ENCODE results near the gene HPN.

HPN gene

DNA sequence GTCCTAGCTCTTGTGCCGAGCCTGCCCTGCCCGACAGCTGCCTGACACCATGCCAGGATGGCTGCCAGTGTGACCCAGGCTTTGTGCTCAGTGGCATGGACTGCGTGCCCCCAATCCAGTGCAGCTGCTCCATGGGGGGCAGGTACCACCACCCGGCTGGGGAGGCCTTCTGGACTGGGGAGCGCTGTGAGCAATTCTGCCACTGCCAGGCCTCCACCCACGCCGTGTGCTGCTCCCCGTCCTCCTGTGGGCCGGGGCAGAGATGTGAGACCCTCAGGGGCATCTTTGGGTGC lies 64.7 kb downstream of the HPN start:
- H3K27ac ChIP-seq: no peak overlapping the region
- TF ChIP-seq, protein P1, sequence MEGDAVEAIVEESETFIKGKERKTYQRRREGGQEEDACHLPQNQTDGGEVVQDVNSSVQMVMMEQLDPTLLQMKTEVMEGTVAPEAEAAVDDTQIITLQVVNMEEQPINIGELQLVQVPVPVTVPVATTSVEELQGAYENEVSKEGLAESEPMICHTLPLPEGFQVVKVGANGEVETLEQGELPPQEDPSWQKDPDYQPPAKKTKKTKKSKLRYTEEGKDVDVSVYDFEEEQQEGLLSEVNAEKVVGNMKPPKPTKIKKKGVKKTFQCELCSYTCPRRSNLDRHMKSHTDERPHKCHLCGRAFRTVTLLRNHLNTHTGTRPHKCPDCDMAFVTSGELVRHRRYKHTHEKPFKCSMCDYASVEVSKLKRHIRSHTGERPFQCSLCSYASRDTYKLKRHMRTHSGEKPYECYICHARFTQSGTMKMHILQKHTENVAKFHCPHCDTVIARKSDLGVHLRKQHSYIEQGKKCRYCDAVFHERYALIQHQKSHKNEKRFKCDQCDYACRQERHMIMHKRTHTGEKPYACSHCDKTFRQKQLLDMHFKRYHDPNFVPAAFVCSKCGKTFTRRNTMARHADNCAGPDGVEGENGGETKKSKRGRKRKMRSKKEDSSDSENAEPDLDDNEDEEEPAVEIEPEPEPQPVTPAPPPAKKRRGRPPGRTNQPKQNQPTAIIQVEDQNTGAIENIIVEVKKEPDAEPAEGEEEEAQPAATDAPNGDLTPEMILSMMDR (conservative IDR thresholded peaks at IDR 0.05): no peak

DNA sequence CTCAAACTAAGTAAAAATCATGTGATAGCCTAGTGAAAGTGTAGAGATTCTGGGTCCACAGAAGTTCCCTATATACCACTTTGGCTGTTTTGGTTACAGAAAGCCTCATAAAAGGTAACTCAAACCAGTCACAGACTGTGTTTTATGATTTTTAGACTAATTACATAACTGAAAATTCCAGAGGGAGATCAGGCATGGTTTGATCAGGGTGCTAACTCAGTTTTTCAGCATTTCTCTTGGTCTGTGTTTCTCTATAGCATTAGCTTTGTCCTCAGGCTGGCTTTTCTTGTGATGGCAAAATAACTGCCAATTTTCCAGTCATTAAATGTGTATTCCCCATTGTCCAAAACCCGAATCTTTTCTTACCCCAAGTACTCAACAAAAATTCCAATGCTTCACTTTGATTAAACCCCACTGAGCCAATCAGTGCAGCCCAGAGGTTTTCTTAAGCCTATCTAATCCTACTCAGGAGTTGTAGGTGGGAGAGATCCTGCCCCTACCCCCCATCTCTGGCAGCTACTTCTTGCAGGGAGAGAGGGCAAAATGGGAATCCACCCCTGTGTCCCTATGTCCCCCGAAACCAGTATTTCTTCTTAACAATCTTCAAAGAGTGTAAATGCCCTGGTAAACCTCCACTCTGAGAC lies 65.5 kb downstream of the HPN start:
- TF ChIP-seq, protein P1 (conservative IDR thresholded peaks at IDR 0.05): no peak

DNA sequence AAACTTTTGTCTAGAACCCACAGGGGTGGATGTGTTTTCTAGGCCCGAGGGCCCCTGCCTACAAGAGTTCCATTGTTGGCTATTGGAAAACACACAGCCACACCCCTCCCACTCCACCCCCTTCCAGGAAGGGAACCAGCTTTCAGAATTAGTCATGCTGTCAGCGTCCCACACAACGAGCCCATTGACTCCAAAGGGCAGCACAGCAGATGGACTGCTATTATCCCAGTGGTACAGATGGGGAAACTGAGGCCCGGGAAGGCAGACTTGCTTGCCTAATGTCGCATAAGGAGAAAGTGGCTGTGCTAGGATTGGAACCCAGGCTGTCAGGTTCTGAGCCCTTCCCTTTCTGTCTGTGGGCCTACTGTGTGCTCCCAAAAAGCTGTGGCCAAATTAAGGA lies 66.0 kb downstream of the HPN start:
- no peak overlapping the region for H3K27ac ChIP-seq
- TF ChIP-seq, protein P1 (conservative IDR thresholded peaks at IDR 0.05): no peak

More for the DNA sequence above, 65.5 kb downstream of the HPN start:
- no peak overlapping the region for H3K27ac ChIP-seq

DNA sequence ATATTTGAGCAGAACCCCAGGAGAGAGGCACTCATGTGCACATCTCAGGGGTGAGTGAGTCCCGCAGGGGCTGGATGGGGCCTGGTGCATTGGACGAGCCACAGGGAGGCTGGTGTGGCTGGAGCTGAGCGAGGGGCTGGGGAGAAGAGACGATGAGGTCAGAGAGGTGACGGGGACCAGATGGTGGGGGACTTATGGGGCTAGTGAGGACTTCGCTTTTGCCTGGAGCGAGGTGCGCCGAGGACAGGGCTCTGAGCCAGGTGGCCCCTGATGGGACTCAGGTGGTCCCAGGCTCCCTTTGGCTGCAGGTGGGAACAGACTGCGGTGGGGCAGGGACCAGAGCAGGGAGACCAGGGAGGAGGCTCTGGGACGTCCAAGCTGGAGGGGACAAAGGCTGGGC lies 67.2 kb downstream of the HPN start:
- no peak overlapping the region for H3K27ac ChIP-seq
- TF ChIP-seq, protein P1 (conservative IDR thresholded peaks at IDR 0.05): no peak

DNA sequence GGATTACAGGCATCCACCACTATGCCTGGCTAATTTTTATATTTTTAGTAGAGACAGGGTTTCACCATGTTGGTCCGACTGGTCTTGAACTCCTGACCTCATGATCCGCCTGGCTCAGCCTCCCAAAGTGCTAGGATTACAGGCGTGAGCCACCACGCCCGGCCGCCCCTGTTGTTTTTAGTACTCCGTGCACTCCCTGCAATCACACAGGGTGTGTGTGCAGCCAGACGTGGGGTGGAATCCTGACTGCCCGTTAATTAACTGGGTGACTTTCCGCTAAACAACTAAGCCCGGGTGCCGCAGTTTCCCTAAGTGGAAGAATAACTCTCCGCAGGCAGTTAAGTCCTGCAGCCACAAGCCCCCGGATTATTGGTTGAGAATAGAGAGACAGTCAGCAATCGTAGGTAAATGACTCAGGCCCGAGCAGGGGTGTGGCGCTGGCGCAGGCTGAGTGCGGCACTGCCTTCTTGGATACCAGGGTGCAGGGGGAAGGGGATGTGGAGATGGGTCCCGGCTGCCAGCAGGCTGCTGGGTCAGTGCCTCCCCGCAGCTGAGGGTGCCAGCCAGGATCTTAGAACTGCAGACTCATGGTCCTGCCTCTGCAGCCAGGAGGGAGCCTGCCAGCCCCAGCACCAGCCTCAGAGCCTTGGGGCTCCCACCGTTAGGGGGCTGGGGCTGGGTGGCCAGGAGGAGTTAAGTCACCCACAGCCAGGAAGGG lies 68.0 kb downstream of the HPN start:
- TF ChIP-seq, protein P1 (conservative IDR thresholded peaks at IDR 0.05): no peak
- H3K27ac ChIP-seq: no peak overlapping the region

DNA sequence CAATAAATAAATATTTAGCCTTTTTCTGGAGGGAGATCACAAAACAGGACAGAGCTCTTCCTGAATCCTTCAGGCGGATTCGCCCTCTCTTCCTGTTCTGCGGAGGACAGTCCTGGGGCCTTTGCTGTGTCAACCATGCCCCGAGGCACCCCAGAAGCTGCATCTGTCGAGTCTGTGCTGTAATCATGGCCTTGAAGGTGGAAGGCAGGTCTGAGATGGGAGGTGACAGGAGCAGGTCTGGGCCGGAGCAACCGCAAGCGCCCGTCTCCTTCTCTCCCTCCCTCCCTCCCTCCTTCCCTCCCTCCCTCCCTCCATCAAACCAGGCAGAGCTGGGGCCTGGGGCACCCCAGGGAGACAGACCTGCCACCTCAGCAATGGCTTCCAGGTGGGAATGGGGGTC lies 69.5 kb downstream of the HPN start:
- H3K27ac ChIP-seq: no peak overlapping the region
- TF ChIP-seq, protein P1 (conservative IDR thresholded peaks at IDR 0.05): no peak

DNA sequence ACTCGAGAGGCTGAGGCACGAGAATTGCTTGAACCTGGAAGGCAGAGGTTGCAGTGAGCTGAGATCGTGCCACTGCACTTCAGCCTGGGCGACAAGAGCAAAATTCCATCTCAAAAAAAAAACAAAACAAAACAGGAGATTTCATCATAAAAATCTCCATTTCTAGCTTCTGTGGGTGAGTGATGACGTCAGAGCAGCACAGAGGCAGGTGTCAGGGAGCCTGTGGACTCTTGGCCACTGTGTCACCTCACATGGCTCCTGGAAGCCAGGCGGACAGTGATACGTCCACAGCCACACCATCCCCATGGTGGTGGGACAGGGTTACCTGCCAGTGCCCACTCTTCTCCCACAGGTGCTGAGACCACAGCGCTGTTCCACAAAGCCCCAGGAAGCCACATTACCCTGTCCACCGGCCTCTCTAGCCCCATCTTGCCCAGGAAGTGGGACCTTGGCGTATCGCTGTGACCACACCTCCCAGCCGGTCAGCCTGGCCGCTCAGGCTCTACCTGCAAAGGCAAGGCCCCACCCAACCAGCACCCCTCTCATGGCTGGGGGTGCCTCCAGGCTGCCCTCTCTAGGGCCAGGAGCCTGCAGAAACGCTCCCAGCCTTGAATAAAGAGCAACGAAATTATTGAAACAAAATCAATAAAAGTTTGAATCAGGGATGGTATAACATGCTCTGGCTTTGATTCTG lies 71.6 kb downstream of the HPN start:
- H3K27ac ChIP-seq: no peak overlapping the region
- TF ChIP-seq, protein P1 (conservative IDR thresholded peaks at IDR 0.05): no peak

Data from VCaP (cell line).